ENCODE results near the gene YES1. TPM values are rescaled to one million over a fixed set of nuclear protein-coding genes. Genes with fewer than 3 reads are reported as not detected.
A peak's percentile ranks its signal among the peaks of the same experiment; 100 is the strongest.

Gene YES1
- total and polyA plus RNA-seq, 4 donors: 17.9 to 61.7 (median 31.6) TPM

- no peaks in the 10 kb centered on the region for H3K9me3 ChIP-seq (ENCODE audit: control insufficient read depth in 4 of 4, insufficient read depth in 3 of 4, low read length in 3 of 4)
- no peak overlapping the region for H3K9ac ChIP-seq (ENCODE audit: insufficient read depth in 1 of 2, low read length in 2 of 2)
- TF ChIP-seq CTCF (IDR thresholded peaks at IDR 0.05; ENCODE audit: control extremely low read depth, extremely low read depth): no peak
- peaks cover 0 to 2% (median 0%) of the 10 kb centered on the region in 5 donors for H3K4me1 ChIP-seq (ENCODE audit: control insufficient read depth in 5 of 5, insufficient read depth in 5 of 5, low read length in 5 of 5)
- H3K27ac ChIP-seq (ENCODE audit: low read depth in 1 of 2, low read length in 1 of 2): no peak overlapping the region
- DNase-seq (peak in 1 of 3 donors; percentile 50), ATAC-seq (ENCODE audit: insufficient read depth, low FRiP score) (no peak)
- H3K27me3 ChIP-seq (ENCODE audit: control insufficient read depth in 3 of 3, insufficient read depth in 3 of 3, low read length in 2 of 3): no peaks in the 10 kb centered on the region
- 62 to 91% methylated on average over 10 of the region's 10 CpGs for WGBS, 2 donors
- H3K4me3 ChIP-seq: no peak overlapping the region
- H3K36me3 ChIP-seq (ENCODE audit: control insufficient read depth in 4 of 4, insufficient read depth in 4 of 4, low read length in 4 of 4): peaks cover 0 to 18% (median 6%) of the 10 kb centered on the region in 4 donors
These were observed 114.2 kb downstream of the YES1 start for GRCh38 chr18:697800-698199.

DNA sequence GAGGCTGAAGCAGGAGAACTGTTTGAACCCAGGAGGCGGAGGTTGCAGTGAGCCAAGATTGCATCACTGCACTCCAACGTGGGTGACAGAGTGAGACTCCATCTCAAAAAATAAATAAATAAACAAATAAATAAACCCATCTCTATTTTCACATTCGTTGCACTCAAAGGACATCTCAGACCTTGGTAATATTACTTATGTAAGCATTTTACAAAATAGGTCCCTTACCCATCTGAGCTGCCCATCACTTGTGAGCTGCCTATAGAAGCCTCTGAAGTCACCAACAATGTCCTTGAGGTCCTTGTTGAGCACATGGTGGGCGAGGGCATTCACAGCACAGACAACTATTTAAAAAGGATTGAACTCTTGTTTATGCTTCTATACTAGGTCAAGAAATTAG lies 115.0 kb downstream of the YES1 start:
- Histone ChIP-seq H3K9ac (ENCODE audit: insufficient read depth in 1 of 2, low read length in 2 of 2) (no peak overlapping the region), H3K27me3 (ENCODE audit: control insufficient read depth in 3 of 3, insufficient read depth in 3 of 3, low read length in 2 of 3) (no peaks in the 10 kb centered on the region), H3K27ac (ENCODE audit: low read depth in 1 of 2, low read length in 1 of 2) (no peak overlapping the region), H3K4me1 (ENCODE audit: control insufficient read depth in 5 of 5, insufficient read depth in 5 of 5, low read length in 5 of 5) (peaks cover 0 to 2% (median 0%) of the 10 kb centered on the region in 5 donors), H3K4me3 (no peak overlapping the region), H3K36me3 (ENCODE audit: control insufficient read depth in 4 of 4, insufficient read depth in 4 of 4, low read length in 4 of 4) (peaks cover 0 to 19% (median 6%) of the 10 kb centered on the region in 4 donors), H3K9me3 (ENCODE audit: control insufficient read depth in 4 of 4, insufficient read depth in 3 of 4, low read length in 3 of 4) (no peaks in the 10 kb centered on the region)
- DNase-seq: no peak
- ATAC-seq (ENCODE audit: insufficient read depth, low FRiP score): no peak
- no peak for TF ChIP-seq CTCF (IDR thresholded peaks at IDR 0.05; ENCODE audit: control extremely low read depth, extremely low read depth)
- WGBS, 2 donors: 88 to 91% methylated on average over 4 of the region's 4 CpGs

- Histone ChIP-seq H3K9ac (ENCODE audit: insufficient read depth in 1 of 2, low read length in 2 of 2) (no peak overlapping the region), H3K36me3 (ENCODE audit: control insufficient read depth in 4 of 4, insufficient read depth in 4 of 4, low read length in 4 of 4) (peaks cover 0 to 31% (median 6%) of the 10 kb centered on the region in 4 donors), H3K27ac (ENCODE audit: low read depth in 1 of 2, low read length in 1 of 2) (no peak overlapping the region), H3K27me3 (ENCODE audit: control insufficient read depth in 3 of 3, insufficient read depth in 3 of 3, low read length in 2 of 3) (no peaks in the 10 kb centered on the region), H3K4me3 (no peak overlapping the region), H3K9me3 (ENCODE audit: control insufficient read depth in 4 of 4, insufficient read depth in 3 of 4, low read length in 3 of 4) (no peaks in the 10 kb centered on the region), H3K4me1 (ENCODE audit: control insufficient read depth in 5 of 5, insufficient read depth in 5 of 5, low read length in 5 of 5) (no peaks in the 10 kb centered on the region)
- TF ChIP-seq CTCF (IDR thresholded peaks at IDR 0.05; ENCODE audit: control extremely low read depth, extremely low read depth): no peak
- 62 to 80% methylated on average over 8 of the region's 8 CpGs for WGBS, 2 donors
- ATAC-seq (ENCODE audit: insufficient read depth, low FRiP score) (no peak), DNase-seq (no peak)
These were observed 118.4 kb downstream of the YES1 start for GRCh38 chr18:693466-694187.

Measured in lung (tissue), 12 donors.